Measurements from ENCODE around the gene FOXD2.

Gene FOXD2

DNA sequence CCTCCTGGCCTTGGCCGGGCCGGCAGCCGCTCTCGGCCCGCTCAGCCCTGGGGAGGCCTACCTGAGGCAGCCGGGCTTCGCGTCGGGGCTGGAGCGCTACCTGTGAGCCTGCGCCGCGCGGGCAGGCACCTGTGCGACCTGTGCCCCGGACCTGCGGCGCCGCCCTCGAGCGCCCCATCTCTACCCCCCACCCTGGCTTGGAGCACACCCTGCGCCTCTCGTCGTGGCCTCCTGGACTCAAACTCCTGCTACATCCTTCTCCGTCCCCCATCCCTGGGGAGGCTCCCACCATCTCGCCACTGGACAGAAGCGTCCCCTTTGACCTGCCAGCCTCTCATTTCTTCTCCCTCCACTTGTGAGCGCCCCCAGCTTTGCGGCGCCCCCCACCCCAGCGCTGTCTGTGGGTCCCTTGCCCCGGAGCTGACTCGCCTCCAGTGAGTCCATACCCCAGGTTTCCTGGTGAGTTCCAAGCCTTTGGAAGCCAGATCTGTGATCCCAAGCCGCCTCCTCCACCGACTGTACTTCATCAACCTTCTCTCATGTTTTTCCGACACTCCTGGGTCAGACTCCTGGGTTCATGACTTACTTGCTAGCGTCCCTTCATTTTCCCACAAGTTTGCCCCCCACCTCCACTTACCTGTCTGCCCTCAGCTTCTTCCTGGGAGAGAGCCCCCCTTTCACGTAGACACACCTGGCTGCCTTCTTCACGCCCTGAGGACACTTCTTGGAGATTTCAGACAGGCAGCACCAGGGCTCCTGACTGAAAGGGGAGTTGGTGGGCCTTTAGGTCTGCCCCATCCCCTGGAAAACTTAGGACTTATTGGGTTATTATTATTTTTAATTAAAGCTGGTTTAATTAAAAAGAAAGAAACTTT, 20.4 kb upstream of the FOXD2 start:
- no peak for DNase-seq (ENCODE audit: low read depth)

DNA sequence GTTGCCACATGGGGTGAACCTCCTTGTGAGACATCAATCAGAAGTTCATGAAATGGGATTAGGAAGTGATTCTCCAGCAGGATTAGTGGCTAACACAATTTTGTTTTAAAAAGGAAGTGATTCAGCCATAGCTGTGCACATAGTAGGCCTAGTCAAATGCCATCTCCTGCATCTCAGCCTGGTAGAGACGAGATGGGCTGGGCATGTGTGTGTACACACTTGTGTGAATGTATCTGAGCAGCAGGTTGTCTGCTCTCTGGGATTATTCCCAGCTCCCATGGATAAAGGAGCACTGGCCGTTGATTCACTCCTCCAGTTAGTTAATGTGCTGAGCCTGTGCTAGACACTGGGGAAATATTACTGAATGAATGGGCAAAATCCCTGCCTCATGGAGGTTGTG, 19.7 kb upstream of the FOXD2 start:
- no peak for DNase-seq (ENCODE audit: low read depth)

DNA sequence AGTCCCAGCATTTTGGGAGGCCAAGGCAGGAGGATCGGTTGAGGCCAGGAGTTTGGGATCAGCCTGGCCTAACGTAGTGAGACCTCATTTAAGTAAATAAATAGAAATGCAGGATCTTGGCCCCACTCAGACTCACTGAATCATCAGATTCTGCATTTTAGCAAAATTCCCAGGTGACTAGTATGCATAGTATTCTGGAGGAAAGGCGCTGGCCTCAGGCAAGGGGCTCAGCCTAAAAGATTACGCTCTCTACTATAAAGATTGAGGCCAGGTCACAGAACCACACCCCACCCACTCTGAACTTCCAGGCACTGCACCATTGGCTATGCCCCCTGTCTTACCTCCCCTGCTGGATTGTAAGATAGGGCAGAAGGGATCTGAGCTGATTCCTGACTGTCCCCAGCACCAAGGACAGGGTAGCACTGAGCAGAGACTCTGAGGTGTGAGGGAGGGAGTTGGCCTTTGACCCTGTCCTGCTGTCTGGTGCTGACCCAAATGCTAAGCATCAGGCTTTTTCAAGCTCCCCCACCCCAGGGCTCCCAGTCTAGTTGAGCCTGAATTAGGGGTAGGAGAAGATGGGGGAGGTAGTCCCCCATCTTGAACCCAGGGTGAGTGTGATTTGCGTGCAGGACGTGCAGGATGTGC, 19.0 kb upstream of the FOXD2 start:
- no peak for DNase-seq (ENCODE audit: low read depth)

DNA sequence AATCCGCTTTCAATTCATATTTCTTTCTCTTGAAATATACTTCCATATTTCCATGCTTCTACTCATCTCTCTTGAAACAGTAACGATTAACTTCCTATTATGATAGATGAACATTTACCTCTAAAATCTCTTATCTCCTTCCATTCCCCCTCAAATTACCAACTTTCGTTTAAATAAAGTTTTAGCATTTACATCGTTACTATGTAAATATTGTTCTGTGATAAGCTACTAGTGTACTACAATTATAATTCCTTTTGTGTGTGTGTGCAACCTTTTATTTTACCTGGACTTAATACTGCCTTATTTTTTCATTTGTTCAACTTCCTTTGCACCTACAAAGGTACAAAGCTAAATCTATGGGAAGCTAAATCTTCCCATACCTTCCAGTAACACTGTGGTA, 17.3 kb upstream of the FOXD2 start:
- no peak for DNase-seq (ENCODE audit: low read depth)

DNA sequence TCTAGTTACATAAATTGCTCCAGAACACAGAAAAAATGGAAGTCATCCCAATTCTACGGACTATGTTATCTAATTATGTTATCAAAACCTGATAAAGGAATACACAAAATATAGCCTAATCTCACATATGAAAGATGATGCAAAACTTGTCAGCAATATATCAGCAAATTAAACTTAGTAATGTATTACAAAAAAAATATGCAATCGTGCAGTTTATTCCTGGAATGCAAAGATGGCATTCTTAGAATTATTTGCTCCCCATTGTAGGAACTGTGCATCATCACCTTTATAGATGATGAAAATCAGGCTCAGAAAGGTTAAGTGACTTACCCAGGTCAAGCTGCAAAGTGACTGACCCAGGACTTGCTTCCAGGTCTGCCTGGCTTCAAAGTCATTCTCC, 14.0 kb upstream of the FOXD2 start:
- DNase-seq (ENCODE audit: low read depth) = no peak

DNA sequence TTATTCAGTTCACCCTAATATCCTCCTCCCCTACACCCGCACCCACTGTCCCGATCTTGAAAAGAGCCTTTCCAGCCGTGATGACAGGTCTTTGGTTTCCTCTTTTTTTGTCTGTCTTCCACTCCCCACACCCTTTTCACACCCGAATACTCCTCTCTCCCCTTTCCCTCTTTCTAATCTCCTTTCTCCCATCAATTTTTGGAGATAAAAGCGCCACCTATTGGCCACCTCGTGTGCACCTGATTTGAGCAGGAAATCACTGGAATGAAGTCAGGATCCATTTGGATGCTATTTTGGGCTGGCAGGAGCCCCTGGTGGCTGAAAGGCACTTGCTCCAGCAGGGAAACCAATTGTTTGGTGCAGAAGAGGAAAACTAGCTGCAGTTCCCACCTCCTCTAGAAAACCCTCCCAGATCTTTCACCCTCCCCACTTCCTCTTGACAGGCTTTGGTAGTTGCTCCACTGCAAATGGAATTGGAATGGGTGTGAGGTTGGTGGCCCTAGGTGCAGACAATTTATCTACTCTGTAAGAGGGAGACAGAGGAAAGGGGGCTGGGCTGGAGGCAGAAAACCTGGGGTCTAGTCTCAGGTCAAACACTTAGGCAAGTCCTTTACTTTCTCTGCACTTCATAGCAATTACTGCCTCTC, 13.4 kb upstream of the FOXD2 start:
- DNase-seq (ENCODE audit: low read depth) = no peak

DNA sequence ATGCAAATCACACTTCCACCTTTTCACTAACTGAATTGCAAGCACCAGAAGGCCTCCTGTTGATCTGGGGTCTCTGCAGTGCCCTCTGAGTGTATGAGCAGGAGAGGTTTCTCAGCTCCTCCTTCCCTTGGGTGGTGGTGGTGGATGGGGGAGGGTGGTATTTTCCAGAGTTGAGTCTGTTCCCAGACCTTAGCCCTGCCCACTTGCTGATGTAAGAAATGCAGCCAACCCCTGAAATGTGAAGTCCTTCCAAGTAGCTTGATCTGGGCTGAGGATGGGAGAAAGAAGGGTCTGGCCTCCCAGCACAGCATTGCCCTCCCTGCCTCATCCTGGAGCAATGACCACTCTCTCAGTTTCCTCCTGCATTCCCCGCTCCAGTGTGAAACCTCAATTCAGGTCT, 6.3 kb upstream of the FOXD2 start:
- no peak for DNase-seq (ENCODE audit: low read depth)

DNA sequence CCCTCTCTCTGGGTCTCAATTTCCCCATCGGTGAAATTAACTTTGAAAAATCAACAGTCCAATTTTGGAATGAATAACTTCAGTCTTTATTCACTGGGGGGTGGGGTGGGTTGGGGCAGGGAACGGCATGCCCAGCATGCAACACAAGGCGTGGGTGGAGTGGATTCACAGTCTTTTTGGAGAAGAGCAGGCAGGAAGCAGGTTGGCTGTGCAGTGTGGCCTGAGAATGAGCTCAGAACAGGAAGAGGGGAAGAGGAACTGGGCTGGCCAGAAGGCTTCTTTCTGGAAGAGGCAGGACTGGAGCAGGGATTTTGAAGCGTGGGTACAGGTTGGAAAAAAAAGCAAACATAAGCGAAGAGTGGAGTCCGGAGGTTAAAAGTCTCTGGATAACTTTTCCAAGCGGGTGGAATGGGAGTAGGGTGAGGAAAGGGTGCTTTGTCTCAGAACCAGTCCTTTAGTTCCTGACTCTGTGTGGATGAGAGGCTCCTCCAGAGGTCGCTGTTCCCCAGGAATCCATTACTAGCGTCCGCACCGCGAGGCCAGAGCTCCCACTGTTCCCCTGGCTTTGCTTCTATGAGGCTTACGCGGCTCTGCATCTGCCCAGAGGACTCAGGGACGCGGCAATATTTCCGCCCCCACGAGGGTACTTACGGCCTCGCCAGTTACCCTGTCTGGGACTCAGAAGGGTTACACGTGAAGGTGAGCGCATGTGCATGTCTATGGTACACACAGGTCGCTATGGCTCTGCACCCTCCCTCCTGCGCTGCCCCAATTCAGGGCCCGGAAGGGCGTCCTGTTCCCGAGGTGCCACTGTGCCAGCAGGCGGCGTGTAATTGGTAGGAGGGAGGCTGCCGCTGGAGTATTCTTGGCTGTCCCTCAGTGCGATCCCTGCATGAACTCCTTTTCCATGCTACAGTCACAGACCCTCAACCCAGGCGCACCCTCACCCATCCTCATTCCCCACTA, 5.5 kb upstream of the FOXD2 start:
- DNase-seq (ENCODE audit: low read depth) = peak; percentile 50

DNA sequence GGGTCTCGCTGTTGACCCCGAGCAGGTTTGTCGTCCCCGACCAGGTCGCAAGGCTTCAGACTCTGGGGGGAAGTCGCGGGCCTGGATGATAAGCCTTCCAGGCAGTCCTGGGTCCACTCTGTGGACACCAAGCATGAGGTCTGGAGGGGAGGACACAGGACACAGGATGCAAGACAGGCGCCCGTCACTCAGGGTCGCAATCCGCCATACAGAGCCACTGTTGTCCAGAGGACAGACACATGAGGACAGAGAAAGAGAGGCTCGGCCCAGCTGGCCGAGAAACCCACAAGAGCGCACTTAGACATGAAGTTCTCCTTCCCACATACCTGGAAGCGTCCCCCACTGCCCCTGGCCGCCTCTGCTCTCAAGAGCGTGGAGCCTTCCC, 4.8 kb upstream of the FOXD2 start:
- DNase-seq (ENCODE audit: low read depth) = no peak

DNA sequence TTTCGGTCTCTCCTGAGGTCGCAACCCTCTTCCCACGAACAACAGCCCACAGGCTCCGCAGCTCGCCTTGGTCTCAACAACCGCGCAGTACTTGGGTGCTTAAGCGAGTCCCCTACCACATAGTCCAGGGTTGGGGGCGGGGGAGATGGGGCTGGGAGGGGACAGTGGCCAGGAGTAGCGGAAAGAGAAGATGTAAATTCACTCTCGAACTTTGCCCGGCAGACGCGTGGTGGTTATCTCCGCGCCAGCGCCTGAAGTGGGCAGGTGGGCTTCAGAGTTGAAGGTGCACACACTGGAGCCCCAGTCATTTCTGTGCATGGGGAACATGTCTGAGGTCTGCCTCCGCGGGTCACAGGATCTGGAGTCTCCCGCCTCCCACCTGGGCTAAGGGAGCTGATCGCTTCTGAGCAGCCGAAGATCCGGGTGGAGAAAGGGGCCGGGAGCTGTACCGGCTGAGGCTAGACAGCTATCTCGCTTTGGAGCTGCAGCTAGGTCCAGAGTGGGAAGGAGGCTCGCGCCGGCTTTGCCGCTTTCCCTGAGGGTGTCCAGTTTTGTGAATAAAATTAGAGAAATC, 4.3 kb upstream of the FOXD2 start:
- DNase-seq (ENCODE audit: low read depth) = no peak

DNA sequence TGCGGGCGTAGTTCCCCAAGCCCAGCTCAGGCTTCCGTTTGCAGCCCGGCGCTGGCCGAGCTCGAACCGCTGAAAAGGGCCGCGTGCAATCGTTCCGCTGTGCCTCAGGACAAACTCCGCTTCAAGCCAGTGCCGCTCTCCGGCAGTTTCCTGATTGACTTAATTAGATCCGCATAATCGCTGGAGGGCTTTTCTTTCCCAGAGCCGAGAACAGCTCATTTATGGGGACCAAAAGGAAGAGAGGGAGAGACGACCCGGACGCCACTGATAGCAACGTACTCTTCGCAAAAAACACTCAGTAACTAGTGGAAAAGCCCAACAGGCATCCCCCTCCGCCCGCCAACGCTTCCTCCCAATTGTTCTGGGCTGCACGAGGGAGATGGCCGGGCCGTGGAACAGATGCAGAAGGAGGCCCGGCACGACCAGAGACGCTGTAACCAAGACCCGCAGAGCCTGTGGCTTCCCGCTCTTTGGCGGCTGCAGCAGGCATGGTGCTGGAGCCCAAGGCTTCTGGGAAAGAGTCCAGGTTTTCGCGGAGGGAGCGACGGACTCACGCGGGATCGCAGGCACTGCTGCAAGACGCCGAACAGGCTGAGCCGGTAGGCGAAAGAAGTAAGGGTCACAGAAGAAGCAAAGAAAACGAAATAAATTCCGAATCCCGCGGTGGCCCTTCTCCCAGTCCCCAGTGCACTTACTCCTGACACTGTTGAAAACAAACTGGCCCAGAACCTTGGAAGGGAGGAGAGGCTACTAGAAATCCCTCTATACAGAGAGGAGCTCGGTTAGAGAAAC, 3.6 kb upstream of the FOXD2 start:
- DNase-seq (ENCODE audit: low read depth) = no peak

DNA sequence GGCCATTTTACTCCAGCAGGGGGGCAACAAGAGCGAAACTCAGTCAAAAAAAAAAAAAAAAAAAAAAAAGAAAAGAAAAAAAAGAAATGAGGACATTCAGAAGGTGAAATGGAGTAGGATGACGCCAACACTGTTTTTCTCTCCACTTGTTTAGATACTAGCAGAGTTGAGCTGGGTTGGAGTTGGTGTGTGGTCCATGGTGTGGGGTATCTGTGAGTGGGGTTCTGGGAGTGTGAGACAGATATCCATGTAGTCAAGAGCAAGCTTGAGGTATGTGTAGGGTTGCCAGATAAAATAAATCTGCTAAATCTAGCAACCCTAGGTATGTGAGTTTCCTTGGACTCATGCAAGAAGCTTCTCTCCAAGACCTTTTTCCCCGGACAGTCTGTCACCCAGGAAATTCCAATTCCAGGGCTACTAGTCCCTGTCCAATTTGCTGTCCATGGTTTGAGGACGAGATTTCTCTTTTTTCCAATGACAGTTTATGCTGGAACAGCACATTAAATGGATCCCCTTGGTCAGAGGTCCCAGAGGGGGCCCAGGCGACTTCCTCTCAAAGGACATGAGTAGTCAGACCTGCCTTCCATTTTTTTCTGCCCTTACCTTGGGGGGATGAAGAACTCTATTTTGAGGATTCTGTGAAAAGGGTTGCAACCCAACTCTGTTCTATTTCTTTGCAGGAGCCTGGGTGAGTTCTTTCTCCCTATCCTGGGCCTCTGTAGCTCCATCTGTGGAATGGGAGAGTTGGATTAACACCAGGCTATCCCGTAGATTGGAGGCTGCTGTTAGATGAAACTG, 2.1 kb upstream of the FOXD2 start:
- DNase-seq (ENCODE audit: low read depth) = no peak

DNA sequence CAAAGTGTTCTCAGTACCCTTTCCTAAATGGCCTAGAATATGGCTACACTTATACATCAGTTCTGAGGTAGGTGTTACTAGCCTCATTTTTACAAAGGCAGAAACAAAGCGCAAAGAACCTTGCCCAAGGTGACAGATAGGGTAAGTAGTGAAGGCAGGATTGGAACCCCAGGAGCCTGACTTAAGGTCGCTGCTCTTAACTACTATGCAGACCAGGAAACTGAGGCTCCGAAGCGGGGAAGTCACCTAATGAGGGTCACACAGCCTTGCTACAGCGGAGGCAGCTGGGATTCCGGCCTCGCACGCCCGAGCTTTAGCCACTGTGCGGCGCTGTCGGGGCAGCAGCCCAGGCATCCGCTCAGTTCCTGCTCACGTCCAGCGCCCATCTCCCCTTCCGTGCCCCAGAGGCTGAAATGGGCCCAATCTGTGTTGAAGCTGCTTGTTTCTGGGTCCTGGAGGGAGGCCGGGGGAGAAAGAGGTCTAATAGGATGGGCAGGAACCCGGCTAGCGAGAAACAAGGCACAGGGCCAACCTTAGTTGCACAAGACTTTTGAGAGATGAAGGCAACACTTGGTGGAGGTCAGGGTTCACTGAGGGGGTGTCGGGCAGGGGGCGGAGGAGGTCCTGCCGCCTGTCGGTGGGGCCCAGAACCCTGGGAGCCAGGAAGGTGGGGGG, 1.4 kb upstream of the FOXD2 start:
- peak; percentile 80 for DNase-seq (ENCODE audit: low read depth)

DNA sequence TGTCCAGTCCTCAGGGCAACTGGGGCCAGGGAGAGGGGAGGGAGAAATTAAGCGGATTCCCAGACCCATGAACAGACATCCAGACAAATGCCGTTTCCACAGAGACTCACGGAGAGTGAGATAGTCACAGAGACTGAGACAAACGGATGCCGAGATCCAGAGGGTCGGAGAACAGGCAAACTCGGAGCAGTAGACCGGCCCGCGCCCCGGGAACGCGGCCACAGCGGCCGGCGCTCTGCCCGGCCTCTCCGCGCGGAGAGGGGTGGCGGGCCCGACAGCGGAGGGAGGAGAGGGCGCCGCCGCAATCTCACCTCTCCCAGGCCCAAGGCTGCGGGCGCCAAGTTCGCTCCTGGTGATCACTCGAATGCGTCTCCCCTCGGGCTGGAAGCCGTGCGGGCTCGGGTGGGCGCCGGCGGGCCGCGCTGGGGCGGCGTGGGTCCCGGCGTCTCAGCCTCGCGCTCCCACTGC, 831 bp upstream of the FOXD2 start:
- no peak for DNase-seq (ENCODE audit: low read depth)

DNA sequence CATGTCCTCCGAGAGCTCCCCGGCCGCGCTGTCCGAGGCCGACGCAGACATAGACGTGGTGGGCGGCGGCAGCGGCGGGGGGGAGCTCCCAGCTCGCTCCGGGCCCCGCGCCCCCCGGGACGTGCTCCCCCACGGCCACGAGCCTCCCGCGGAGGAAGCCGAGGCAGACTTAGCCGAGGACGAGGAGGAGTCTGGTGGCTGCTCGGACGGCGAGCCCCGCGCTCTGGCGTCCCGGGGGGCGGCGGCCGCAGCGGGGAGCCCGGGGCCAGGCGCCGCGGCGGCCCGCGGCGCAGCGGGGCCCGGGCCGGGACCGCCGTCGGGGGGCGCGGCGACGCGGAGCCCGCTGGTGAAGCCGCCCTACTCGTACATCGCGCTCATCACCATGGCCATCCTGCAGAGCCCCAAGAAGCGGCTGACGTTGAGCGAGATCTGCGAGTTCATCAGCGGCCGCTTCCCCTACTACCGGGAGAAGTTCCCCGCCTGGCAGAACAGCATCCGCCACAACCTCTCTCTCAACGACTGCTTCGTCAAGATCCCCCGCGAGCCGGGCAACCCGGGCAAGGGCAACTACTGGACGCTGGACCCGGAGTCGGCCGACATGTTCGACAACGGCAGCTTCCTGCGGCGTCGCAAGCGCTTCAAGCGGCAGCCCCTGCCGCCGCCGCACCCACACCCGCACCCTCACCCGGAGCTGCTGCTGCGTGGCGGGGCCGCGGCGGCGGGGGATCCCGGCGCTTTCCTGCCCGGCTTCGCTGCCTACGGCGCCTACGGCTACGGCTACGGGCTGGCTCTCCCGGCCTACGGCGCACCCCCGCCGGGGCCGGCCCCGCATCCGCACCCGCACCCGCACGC, 547 bp downstream of the FOXD2 start:
- no peak for DNase-seq (ENCODE audit: low read depth)

DNA sequence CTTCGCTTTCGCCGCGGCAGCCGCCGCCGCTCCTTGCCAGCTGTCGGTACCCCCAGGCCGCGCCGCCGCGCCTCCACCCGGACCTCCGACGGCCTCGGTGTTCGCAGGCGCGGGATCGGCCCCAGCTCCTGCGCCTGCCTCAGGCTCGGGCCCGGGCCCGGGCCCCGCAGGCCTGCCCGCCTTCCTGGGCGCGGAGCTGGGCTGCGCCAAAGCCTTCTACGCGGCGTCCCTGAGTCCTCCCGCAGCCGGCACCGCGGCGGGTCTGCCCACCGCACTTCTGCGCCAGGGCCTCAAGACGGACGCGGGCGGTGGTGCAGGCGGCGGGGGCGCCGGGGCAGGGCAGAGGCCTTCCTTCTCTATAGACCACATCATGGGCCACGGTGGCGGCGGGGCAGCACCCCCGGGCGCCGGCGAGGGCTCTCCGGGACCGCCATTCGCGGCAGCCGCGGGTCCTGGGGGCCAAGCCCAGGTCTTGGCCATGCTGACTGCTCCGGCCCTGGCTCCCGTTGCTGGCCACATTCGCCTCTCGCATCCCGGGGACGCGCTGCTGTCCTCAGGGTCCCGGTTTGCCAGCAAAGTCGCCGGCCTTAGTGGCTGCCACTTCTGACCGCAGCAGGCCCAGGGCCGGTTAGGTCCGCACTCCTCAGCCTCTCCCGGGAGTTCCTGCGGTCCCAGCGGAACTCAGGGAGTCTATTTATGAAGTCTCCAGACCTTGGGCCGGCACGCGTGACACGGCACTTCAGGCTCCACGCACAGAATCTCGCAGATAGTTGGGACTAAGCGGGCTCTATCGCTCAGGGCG, 1.4 kb downstream of the FOXD2 start:
- DNase-seq (ENCODE audit: low read depth) = no peak

DNA sequence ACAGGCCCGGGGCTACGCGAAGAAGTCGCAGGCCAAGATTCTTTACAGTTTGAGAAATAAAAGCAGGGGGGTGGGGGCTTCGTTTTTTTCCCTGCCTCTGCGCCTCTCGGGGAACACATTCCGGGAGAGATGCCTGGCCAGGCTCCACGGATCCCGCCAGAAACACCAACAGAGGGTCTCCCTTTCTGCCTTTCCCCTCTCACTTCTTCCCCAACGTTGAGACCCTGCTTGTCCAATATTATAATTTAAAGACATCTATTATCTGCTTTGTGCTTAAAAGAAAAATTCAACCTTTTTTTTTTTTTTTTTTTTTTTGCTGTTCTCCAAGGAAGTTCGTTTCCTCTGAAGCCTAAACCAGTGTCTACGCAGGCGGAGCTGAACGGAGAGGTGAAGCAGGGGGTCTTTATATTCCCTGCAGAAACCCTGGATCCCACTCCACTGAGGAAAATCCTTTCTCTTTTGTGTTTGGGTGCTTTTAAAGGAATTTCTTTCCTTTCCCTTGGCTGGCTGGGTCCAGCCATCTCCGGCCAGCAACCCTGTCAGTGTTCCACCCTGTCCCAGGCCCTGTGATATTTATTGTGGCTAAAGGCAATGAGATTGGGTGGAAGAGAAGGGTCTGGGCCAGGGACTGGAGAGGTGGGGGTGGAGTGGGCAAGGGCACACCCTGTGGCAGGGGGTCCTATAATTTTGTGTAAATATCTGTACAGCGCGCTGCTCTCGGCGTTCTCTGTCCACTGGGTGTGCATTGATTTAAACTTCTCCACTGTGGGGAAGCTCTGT, 2.2 kb downstream of the FOXD2 start:
- no peak for DNase-seq (ENCODE audit: low read depth)

Measured in activated T-cell treated with anti-CD3 and anti-CD28 coated beads for 48 hours (primary cell).